Amniotic epithelial cell (primary cell): ENCODE data around the gene AHCY.
"Not testable (repeated sequence)": the region's sequence is repeated elsewhere in the genome, so short reads cannot be mapped to it uniquely, and the experiment has no call there.

Experiments used
- DNase-seq: peaks from one replicate; pipeline ENCODE4 v3.0.0-alpha.2; 2010; ENCODE audit warnings: low read depth

The AHCY gene

DNA sequence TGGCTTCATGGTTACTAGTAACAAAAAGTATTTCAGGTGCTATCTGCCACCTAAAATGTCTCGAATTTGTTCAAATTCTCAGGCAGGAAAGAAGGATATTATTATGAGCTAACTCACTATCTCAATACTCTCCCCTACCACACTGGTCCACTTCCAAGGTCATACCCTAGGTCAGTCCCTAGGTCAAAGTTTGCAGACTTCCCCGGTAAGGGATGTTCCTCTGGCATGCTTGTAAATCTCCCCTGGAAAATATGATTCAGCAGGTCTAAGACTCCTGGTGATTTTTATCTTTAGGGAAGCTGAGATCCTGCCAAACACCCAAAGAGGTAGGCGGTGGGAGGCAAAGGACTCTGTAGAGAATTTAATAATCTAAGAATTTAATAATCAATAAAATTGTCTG, 6.7 kb downstream of the AHCY start:
- no peak for DNase-seq

DNA sequence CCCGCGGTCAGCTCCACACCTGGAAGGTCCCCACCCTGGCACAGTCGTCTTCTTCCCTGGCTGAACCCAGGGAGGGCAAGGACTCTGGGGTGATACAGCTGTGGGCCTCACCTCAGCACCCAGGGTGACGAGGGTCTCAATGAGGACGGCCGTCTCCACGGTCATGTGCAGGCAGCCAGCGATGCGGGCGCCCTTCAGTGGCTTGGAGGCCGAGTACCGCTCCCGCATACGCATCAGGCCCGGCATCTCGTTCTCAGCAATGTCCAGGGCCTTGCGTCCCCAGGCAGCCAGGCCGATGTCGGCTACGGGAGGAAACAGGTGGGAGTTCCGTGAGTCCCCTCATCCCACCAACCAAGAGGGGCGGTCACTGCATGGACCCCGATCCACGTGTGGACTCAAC, 7.9 kb downstream of the AHCY start:
- DNase-seq, result no peak

DNA sequence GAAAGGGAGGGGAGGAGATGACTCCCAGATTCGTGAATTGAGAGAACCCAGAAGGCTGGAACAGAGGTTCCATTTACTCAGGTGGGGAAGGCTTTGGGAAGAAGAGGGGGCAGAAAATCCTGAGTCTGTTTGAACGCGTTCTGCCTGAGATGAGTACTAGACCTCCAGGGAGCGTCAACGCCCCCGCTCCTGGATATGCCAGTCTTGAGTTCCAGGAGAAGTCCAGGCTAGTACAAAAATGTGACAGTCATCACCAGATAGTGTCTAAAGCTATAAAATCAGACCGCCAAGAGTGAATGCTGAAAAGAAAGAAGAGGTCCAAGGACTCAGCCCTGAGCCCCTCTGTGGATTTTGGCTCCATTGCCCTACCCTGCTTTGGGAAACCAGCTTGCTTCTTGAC, 8.6 kb downstream of the AHCY start:
- no peak for DNase-seq

DNA sequence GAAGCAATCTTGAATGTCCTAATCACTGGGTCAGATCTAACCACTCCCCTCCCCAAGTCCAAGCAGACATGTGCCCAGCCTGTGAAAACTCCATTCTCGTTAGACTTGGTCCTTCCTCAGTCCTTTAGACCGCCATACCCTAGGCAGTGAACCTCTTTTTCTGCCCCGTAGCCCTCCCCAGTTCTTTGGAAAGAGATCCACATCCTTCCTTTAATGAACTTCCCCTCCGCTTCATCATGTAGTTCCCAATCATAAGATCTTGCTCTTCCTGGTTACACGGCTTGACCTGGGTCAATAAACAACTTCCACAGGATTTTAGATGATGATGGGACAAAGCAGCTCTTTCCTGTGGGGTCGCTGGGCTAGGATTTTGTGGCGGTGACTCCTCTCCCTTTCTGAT, 9.6 kb downstream of the AHCY start:
- no peak for DNase-seq

DNA sequence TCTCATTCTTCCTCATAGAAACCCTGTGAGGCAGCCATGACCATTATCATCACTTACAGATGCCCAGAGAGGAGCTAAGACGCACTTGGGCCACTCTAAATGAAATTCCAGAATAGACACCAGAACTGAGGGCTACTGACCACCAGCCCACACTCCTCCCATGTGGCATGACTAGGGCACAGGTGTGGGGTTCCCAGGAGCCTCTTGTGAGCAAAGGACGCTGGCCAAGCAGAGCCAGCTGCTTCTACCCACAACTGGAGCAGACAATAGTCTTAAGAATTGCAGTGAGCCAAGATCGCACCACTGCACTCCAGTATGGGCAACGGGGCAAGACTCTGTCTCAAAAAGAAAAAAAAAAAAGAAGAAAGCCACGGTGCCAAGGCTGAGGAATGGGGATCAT, 10.0 kb downstream of the AHCY start:
- no peak for DNase-seq

DNA sequence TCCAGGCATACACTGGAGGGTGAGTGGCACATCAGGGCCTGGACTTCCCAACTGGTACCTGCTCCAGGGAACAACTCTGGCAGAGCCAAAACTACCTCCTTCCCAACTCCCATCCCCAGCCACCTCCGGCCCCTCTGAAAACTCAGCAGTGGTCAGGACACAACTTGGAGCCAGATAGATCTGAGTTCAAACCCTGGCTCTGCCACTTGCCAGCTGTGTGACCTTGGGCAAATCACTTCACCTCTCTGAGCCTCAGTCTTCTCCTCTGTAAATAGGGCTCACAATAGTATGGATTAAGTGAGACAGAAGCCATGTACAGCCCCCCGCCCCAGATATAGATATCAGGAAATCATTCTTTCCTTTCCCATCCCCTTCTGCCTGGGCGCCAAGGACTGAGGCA, 10.7 kb downstream of the AHCY start:
- DNase-seq, result no peak

DNA sequence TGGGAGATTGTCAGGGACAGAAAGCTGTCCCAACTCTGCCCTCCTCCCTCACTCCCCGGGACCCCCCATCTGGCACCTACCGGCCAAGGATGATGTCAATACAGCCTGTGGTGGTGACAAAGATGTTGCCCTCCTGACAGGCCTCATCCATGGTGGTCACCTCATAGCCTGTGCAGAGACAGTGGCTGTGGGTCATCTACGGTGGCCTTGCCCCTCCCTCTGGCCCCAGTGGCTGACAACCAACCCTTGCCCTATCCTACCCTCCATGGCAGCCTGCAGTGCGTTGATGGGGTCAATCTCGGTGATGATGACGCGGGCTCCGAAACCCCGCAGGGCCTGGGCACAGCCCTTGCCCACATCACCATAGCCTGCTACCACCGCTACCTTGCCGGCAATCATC, 12.7 kb downstream of the AHCY start:
- no peak for DNase-seq

DNA sequence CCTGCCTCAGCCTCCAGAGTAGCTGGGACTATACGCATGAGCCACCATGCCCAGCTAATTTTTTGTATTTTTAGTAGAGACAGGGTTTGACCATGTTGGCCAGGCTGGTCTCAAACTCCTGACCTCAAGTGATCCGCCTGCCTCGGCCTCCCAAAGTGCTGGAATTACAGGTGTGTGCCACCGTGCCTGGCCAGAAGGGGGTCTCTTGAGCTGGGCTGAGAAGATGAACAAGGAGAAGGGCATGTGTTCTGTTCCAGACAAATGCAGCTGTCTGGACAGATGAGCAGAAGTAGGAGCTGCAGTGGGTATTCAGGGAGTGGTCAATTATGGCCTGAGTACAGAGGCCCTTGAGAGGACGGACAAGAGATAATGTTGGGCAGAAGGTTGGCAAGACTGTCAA, 15.7 kb downstream of the AHCY start:
- not testable (repeated sequence) for DNase-seq

DNA sequence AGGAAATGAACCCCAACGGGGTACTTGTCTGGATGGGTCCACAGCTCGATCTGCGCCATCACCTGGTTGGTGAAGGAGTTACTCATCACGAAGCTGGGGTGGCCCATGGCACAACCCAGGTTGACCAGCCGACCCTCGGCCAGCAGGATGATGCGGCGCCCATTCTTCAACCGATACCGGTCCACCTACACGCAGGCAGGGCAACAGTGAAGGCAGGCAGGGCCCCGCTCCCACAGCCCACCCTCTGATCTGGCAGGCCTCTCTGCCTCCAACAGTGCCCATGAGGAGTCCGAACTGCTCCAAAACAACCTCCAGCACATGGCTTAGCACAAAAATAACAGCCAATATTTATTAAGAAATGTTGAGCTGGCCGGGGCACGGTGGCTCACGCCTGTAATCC, 17.7 kb downstream of the AHCY start:
- no peak for DNase-seq

DNA sequence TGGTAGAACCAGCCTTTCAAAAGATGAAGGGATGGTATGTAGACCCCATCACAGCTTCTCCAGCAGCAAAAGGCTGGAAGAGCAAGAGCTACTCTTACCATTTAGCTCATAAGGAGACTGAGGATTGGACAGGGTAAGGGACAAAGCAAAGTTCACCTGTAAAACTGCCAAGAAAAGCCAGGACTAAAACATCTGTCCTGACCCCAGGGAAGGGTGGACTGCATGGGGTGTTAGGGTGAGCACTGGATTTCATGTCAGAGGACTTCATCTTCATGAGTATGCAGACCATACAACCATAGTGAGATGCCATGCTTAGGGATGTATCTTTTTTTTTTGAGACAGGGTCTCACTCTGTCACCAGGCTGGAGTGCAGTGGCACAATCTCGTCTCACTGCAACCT, 19.3 kb downstream of the AHCY start:
- DNase-seq, result no peak

DNA sequence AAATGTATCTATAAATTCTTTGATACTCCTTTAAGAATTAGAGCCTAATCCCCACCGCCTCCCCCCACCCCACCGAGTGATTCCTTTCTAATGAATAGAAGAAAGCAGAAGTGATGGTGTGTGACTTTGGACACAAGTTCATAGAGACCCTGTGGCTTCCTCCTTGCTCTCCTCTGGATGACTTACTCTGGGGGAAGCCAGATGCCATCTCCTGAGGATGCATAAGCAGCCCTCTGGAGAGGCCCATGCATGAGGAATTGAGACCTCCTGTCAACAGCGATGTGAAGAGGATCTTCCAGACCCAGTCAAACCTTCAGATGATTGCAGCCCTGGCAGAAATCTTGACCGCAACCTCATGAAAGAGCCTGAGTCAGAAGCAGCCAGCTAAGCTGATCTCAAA, 21.1 kb downstream of the AHCY start:
- DNase-seq, result no peak

DNA sequence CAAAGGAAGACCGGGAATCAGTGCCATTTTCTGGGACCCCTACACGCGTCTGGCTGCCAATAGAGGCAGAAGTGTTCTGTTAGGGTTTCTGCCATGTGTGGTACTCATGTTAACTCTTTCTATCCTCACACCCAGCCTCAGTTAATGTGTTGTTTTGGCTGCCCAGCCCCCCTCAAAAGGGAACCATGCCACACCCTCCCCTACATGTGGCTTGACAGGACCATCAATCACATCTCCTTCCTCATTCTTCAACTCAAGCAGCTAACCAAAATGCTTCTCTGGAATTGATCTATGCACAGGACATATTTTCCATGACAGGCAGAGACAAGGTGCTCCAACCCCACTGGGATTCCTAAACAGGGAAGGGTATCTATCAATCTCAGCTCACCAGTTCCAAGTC, 22.0 kb downstream of the AHCY start:
- no peak for DNase-seq

DNA sequence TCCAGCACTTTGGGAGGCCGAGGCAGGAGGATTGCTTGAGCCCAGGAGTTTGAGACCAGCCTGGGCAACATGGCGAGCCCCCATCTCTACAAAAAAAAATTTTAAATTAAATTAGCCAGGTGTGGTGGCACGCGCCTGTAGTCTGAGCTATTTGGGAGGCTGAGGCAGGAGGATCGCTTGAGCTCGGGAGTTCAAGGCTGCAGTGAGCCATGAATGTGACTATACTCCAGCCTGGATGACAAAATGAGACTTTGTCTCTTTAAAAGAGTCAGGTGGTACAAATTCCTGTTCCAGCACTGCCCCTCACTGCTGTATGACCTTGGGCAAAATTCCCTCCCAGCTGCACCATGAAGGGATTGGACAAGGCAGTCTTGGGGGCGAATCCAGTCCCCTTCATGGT, 28.5 kb downstream of the AHCY start:
- no peak for DNase-seq

DNA sequence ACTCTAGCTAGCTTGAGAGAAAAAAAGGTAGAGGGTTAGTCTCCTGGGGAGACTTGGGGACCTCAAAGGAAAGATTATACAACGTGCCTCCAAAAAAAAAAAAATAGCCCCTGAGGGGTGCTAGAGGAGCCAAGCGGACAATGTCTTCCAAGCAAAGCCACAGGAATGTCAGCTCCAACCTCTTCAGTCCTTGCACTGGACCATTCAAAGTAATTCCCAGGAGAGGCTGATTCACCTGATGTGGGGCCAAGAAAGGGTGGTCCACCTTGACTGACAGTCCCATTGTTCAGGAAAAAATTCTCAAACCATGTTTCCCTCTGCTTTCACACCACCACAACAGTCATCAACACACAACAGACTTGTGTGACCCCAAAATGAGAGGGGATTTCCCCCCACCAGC, 31.2 kb downstream of the AHCY start:
- peak; percentile 59 for DNase-seq

DNA sequence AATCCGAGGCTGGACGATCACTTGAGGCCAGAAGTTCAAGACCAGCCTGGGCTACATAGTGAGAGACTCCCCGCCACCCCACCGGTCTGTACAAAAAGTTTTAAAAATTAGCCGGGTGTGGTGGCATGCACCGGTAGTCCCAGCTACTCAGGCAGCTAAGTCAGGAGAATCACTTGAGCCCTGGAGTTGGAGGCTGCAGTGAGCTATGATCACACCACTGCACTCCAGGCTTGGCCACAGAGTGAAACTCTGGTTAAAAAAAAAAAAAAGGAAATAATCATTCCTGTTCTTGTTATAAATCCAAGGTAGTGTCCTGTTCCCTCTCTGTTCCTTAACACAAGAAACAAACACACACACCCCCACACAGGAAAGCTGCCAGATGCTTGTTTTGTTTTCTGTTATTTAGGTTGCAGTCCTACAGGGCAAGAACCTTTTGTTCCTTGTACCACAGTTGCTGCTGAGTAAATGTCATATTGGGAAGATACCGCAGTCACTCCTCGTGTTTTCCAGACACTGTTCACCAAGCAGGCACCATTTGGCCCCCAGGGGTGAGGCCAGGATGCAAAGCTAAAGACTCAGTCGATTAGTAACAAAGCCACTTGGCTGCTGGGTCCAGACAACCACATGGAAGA, 33.0 kb downstream of the AHCY start:
- peak; percentile 84 for DNase-seq

DNA sequence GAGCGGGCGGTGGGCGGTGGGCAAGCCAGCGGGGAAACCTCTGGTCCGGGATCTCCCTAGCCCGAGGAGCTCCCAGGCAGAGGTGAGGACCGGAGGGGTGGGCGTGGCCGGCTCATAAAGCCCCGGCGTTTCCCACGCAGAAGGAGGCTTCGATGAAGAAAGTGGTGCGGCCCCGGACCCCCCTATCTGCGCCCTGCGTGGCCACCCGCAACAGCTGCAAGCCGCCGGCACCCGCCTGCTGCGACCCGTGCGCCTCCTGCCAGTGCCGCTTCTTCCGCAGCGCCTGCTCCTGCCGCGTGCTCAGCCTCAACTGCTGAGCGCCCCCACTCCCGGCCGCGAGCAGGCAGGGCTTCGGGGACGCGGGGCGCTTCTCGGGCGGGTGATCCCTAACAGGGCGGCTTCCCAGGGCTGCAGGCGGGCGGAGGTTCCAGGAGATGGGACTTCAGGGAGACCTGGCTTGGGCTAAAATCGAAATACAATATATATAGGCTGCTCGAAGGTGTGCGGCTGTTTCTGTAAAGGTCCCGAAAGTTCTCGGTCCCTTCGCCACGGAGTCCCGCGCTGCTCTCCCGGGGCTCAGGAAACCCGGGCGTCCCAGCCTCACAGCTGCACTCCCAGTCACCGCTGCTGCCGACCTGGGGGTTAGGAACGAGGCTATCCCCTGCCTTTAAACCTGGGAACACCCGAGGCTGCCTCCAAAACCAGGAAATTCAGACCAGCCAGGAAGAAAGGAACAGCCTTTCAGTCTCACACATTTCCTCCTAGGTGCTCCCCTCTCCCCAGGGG, 34.1 kb downstream of the AHCY start:
- DNase-seq, result peak; percentile 32

DNA sequence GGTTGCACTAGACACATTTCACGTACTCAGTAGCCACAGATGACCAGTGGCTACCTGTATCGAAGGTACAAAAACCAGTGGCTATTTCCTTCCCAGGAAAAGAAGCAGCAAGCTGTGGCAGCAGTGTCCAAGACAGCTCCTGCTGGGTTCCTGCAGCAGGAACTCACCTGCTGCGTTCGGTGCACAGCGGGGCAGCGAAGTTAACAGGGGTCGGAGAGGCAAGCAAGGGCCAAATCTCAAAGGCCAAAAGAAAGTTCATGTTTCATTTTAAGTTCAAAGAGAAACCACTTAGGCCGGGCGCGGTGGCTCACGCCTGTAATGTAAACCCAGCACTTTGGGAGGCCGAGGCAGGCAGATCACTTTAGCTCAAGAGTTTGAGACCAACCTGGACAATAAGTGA, 35.0 kb downstream of the AHCY start:
- no peak for DNase-seq

DNA sequence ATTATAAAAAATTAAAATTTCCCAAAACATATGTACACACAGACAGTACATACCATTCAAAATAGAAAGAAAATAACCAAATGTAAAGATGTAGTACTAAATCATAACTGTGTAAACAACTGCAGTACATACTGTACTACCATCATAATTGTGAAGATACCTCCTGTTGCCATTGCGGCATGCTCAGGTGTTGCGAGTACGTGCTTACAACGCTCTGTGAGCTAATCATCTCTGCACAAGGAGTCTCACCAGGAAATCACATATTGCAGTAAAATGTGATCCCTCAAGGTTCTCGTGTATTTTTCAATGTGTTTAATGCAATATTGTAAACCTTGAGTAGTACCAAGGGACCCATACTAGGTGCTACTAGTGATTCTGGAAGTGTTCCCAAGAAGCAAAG, 39.0 kb downstream of the AHCY start:
- DNase-seq, result no peak

DNA sequence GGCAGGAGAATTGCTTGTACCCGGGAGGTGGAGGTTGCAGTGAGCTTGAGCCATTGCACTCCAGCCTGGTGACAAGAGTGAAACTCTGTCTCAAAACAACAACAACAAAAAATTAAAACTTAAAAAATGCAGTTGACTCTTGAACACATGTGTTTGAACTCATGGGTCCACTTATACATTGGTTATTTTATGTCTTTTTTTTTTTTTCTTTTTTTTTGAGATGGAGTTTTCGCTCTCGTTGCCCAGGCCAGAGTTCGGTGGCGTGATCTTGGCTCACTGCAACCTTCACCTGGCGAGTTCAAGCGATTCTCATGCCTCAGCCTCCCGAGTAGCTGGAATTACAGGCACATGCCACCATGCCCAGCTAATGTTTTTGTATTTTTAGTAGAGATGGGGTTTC, 39.7 kb downstream of the AHCY start:
- not testable (repeated sequence) for DNase-seq

DNA sequence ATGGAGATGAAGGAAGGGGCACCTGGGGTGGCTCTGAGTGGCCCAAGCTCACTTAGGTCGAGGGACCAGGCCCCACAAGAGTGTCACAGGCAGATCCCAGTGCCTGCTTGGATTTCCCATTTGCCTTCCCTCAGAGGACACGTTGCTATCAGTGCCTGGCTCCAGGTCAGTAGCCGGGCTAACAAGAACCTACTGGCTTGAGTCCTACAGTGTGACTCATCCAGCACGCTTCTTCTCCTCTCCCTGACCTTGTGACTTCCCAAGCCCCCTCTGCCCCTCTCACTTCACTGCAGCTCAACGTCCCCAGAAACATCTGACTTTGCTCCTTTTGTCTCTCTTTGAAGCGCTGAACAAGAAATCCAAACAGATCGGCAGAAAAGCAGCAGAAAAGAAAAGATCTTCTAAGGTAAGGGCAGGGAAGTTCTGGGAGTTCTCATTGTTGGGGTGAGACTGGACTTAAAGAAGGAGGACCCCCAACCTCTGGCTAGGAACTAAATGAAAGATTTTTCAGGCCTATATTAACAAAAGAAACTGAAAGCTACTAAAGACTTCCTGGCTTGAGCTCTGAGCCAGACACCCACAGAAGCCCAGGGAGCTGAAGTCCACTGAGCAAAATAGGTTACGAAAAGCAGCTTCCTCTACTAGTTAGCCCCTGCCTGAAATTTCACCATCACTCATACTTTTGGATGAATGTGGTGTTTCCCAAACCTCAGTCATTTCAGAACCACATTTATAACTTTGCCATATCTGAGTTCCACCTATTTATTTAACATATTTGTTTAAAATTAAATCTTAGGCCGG, 40.5 kb downstream of the AHCY start:
- peak; percentile 81 for DNase-seq

DNA sequence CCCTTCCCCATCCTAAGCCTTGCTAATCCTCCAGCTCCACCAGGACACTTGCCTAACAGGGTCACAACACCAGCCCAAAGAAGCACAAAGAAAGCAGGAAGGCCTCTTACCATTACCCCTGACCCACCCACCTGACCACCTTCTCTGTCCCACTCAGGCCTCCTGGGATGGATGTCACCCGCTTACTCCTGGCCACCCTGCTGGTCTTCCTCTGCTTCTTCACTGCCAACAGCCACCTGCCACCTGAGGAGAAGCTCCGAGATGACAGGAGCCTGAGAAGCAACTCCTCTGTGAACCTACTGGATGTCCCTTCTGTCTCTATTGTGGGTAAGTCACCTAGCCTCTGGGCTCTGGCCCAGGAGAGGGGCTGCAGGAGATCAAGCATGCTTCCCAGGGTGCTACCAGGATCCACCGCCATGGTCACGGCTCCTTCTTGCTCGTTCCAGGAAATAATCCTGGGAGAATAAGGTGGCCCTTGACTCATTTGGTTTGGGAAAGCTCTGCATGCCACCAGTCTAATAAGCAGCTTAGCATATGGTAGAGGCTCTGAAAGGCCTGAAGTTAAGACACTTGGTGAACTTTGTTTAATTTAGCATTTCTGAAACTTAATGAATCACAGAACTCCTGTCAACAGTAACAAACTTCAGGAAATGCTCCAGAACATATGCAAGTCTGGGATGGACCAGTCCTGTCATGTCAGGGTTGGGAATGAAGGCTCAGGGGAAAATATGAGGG, 42.8 kb downstream of the AHCY start:
- DNase-seq, result peak; percentile 15

DNA sequence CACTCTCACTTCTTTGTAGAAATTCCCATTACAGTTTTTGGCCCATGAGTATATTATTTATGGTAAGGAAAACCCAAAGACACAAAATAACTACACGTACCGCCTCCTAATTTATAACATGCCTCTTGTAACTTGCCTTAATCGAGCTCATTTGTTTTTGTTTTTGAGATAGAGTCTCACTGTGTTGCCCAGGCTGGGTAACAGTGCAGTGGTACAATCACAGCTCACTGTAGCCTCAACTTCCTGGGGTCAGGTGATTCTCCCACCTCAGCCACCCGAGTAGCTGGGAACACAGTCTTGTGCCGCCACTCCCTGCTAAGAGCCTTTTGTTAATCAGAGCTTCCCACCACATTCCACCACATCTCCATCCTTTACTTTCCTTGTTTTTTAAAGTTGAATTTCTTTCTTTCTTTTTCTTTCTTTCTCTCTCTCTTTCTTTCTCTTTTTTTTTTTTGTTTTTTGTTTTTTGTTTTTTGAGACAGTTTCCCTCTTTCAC, 46.5 kb downstream of the AHCY start:
- DNase-seq, result no peak
